GM12872 (cell line): ENCODE data around the gene ATG2A.

ENCODE experiments used
- TF ChIP-seq, protein P1 (sequence below): IDR thresholded peaks from 3 replicates; pipeline ENCODE4 v1.5.1; 2011; ENCODE audit warnings: low read depth, mild to moderate bottlenecking, low read length, moderate library complexity; ENCODE audit not compliant: insufficient read depth

ATG2A gene

GRCh38 chr11:64908766-64909165, 8.2 kb downstream of the ATG2A start:
- TF ChIP-seq, protein P1, sequence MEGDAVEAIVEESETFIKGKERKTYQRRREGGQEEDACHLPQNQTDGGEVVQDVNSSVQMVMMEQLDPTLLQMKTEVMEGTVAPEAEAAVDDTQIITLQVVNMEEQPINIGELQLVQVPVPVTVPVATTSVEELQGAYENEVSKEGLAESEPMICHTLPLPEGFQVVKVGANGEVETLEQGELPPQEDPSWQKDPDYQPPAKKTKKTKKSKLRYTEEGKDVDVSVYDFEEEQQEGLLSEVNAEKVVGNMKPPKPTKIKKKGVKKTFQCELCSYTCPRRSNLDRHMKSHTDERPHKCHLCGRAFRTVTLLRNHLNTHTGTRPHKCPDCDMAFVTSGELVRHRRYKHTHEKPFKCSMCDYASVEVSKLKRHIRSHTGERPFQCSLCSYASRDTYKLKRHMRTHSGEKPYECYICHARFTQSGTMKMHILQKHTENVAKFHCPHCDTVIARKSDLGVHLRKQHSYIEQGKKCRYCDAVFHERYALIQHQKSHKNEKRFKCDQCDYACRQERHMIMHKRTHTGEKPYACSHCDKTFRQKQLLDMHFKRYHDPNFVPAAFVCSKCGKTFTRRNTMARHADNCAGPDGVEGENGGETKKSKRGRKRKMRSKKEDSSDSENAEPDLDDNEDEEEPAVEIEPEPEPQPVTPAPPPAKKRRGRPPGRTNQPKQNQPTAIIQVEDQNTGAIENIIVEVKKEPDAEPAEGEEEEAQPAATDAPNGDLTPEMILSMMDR, result no peak

- TF ChIP-seq, protein P1, result no peak
These were observed 10.7 kb downstream of the ATG2A start for GRCh38 chr11:64906314-64906635.

- TF ChIP-seq, protein P1, result no peak
These were observed 11.3 kb downstream of the ATG2A start for GRCh38 chr11:64905516-64906313.

- TF ChIP-seq, protein P1, result no peak
These were observed 13.6 kb downstream of the ATG2A start for GRCh38 chr11:64903291-64903833.

- TF ChIP-seq, protein P1, result no peak
These were observed 14.7 kb downstream of the ATG2A start for GRCh38 chr11:64902102-64902900.

DNA sequence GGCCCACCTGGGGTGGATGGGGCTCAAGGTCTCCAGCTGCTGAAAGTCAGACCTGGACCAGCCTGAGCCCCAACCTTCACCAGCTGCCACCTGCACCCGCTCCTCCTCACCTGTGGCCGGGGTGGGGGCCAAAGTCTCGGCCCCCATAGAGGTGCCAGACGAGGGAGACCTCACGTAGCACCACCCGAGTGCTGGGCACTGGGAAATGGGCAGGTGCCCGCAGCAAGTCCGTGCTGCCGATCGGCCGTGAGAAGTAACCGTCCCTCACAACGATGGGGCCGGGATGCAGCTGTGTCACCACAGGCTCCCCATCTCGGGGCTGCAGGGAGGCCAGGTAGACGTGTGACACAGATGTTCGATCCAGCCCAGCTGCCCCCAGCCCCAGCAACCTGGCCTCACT, 16.2 kb downstream of the ATG2A start:
- TF ChIP-seq, protein P1, result no peak

- TF ChIP-seq, protein P1, result no peak
These were observed 16.7 kb downstream of the ATG2A start for GRCh38 chr11:64900263-64900678.
